Measurements from ENCODE around the gene IGSF8.

DNA sequence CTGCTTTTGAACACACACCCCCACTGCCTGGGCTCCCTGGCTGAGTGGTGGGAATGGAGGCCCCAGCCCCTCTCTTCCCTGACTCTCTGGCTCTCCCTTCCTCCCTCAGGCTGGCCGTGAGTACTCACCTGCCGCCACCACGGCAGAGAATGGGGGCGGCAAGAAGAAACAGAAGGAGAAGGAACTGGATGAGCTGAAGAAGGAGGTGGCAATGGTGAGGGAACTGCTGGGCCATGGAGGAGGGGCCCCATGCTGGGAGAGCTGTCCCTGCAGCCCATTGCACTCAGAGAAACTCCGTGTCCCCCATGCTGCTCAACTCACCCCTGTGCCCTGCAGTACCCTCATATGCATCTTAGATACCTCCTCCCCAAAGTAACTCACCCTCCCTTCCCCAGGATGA is 22.4 kb upstream of the IGSF8 start:
- TF ChIP-seq CTCF (IDR thresholded peaks at IDR 0.05) (no peak), SMC3 (IDR thresholded peaks at IDR 0.05; ENCODE audit: low read depth, low read length) (no peak), RAD21 (IDR thresholded peaks at IDR 0.05; ENCODE audit: low read length) (no peak), RCOR1 (IDR thresholded peaks at IDR 0.05; ENCODE audit: low read length) (no peak), TEAD4 (IDR thresholded peaks at IDR 0.05; ENCODE audit: borderline replicate concordance, insufficient read depth) (no peak)

All from SK-N-SH (cell line).